ENCODE data around the gene SUFU. TPM values are rescaled to one million over a fixed set of nuclear protein-coding genes. Genes with fewer than 3 reads are reported as not detected.

SUFU gene
- total RNA-seq, 1 experiment from 2014 or later: 10.6 TPM

- peaks cover 59% of the 10 kb centered on the region for H3K4me1 Mint-ChIP-seq (ENCODE audit: low read depth, unreplicated experiment)
- Histone ChIP-seq H3K9me3 (no peaks in the 10 kb centered on the region), H3K36me3 (ENCODE audit: control insufficient read depth, insufficient read depth, low read length) (no peaks in the 10 kb centered on the region), H3K4me3 (ENCODE audit: low read depth, low read length) (no peak overlapping the region), H3K27me3 (replicated peaks; ENCODE audit: control insufficient read depth, insufficient read depth, low read length) (no peaks in the 10 kb centered on the region), H3K4me1 (peaks cover 38% of the 10 kb centered on the region)
- peak overlapping the region; percentile 88 for H3K27ac Mint-ChIP-seq (ENCODE audit: unreplicated experiment)
- H3K4me3 Mint-ChIP-seq (ENCODE audit: unreplicated experiment): no peak overlapping the region
- CTCF ChIA-PET: interaction anchor here (0.9 to 2.1 kb wide), 5 partner anchors 14 to 44 kb away, joined by 3 to 11 read pairs (median 5); partner anchors contain the start of gene TRIM8
- no TSS peak for BruUV-seq (replicated peaks)
- TF ChIP-seq, protein P1, sequence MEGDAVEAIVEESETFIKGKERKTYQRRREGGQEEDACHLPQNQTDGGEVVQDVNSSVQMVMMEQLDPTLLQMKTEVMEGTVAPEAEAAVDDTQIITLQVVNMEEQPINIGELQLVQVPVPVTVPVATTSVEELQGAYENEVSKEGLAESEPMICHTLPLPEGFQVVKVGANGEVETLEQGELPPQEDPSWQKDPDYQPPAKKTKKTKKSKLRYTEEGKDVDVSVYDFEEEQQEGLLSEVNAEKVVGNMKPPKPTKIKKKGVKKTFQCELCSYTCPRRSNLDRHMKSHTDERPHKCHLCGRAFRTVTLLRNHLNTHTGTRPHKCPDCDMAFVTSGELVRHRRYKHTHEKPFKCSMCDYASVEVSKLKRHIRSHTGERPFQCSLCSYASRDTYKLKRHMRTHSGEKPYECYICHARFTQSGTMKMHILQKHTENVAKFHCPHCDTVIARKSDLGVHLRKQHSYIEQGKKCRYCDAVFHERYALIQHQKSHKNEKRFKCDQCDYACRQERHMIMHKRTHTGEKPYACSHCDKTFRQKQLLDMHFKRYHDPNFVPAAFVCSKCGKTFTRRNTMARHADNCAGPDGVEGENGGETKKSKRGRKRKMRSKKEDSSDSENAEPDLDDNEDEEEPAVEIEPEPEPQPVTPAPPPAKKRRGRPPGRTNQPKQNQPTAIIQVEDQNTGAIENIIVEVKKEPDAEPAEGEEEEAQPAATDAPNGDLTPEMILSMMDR (IDR thresholded peaks at IDR 0.05; ENCODE audit: insufficient read depth in 1 of 2, low read depth in 1 of 2, low read length in 1 of 2, severe bottlenecking in 1 of 2, unreplicated experiment in 1 of 2): no peak
- H3K27me3 Mint-ChIP-seq (ENCODE audit: insufficient read depth, unreplicated experiment): no peaks in the 10 kb centered on the region
- peak in 1 of 2 experiments; percentile 38 for DNase-seq
- no peaks in the 10 kb centered on the region for H3K9me3 Mint-ChIP-seq (ENCODE audit: unreplicated experiment)
- POLR2A ChIA-PET: no interaction called here
- intact Hi-C loops (cut with micrococcal nuclease; ENCODE audit: unreplicated experiment): no loop called here
- peaks cover 5% of the 10 kb centered on the region for H3K36me3 Mint-ChIP-seq (ENCODE audit: insufficient read depth, unreplicated experiment)
Observed at GRCh38 chr10:102627736-102628293, 124.0 kb downstream of the SUFU start.

DNA sequence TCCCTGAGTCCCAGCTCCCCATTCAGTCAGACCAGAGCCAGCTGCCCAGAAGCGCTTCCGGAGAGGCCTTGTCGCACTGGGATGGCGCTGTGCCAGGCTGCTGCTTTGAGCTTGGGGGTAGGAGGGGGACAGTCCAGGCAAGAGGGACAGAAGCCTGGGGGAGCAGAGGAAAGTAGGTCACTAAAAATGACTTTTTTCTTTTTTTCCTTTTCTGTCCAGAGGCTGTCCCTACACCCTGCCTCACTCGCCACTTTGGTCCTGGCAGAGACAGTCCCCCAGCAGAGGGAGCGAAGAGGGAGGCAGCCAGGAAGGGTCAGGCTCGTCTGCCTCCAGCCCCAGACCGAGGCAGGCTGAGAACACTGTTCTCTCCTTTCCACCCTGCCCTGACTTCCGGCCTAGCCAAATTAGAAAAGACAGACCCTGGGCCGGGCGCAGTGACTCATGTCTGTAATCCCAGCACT lies 124.7 kb downstream of the SUFU start:
- no TSS peak for BruUV-seq (replicated peaks)
- CTCF ChIA-PET: interaction anchor here (0.9 to 2.1 kb wide), 4 partner anchors 13 to 45 kb away, joined by 3 to 11 read pairs (median 6); partner anchors contain the start of gene TRIM8
- intact Hi-C loops (cut with micrococcal nuclease; ENCODE audit: unreplicated experiment): no loop called here
- no peak overlapping the region for H3K4me3 Mint-ChIP-seq (ENCODE audit: unreplicated experiment)
- POLR2A ChIA-PET: interaction anchor here (0.5 kb wide), 1 partner anchor 16 kb away, joined by 3 read pairs; the partner anchor contains the start of gene TRIM8
- TF ChIP-seq, protein P1 (IDR thresholded peaks at IDR 0.05; ENCODE audit: insufficient read depth in 1 of 2, low read depth in 1 of 2, low read length in 1 of 2, severe bottlenecking in 1 of 2, unreplicated experiment in 1 of 2): no peak
- no peak for DNase-seq
- Histone ChIP-seq H3K36me3 (ENCODE audit: control insufficient read depth, insufficient read depth, low read length) (no peaks in the 10 kb centered on the region), H3K27me3 (replicated peaks; ENCODE audit: control insufficient read depth, insufficient read depth, low read length) (no peaks in the 10 kb centered on the region), H3K4me1 (peaks cover 38% of the 10 kb centered on the region), H3K4me3 (ENCODE audit: low read depth, low read length) (no peak overlapping the region), H3K9me3 (no peaks in the 10 kb centered on the region)
- H3K27me3 Mint-ChIP-seq (ENCODE audit: insufficient read depth, unreplicated experiment): no peaks in the 10 kb centered on the region
- peaks cover 63% of the 10 kb centered on the region for H3K4me1 Mint-ChIP-seq (ENCODE audit: low read depth, unreplicated experiment)
- H3K9me3 Mint-ChIP-seq (ENCODE audit: unreplicated experiment): no peaks in the 10 kb centered on the region
- peak overlapping the region; percentile 88 for H3K27ac Mint-ChIP-seq (ENCODE audit: unreplicated experiment)
- H3K36me3 Mint-ChIP-seq (ENCODE audit: insufficient read depth, unreplicated experiment): peaks cover 5% of the 10 kb centered on the region

DNA sequence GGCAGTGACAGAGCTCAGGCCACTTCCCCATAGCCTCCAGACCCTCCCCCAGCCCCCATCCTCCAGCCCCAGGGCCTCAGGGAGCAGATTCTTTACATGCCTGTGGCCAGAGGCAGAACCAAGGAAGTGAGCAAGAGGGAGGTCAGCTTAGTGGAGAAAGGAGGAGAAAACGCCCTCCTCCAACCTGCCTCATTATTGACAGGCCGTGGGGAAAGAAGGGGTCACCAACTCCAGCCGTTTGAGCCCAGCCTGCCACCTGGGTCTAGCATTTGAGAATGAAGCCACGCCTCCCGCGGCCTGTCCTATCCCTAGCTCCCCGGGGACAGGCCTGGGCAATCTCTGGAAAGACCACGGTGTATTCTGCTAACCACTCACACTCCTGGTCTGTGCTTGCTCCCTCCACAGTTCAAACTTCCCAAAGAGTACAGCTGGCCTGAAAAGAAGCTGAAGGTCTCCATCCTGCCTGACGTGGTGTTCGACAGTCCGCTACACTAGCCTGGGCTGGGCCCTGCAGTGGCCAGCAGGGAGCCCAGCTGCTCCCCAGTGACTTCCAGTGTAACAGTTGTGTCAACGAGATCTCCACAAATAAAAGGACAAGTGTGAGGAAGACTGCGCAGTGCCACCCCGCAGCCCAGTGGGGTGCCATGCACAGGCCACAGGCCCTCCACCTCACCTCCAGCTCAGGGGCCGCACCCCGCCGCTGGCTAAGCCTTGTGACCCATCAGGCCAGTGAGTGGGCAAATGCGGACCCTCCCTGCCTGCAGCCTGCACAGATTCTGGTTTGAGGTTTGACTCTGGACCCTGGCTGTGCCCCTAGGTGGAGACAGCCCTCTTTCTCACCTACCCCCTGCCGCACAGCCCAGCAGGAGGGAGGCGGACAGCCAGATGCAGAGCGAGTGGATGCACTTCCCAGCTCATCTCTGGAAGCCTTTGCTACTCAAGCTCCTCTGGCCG lies 126.2 kb downstream of the SUFU start:
- H3K9me3 Mint-ChIP-seq (ENCODE audit: unreplicated experiment): no peaks in the 10 kb centered on the region
- peak overlapping the region; percentile 25 for H3K4me3 Mint-ChIP-seq (ENCODE audit: unreplicated experiment)
- Histone ChIP-seq H3K9me3 (no peaks in the 10 kb centered on the region), H3K4me3 (ENCODE audit: low read depth, low read length) (no peak overlapping the region), H3K36me3 (ENCODE audit: control insufficient read depth, insufficient read depth, low read length) (no peaks in the 10 kb centered on the region), H3K27me3 (replicated peaks; ENCODE audit: control insufficient read depth, insufficient read depth, low read length) (no peaks in the 10 kb centered on the region), H3K4me1 (peaks cover 44% of the 10 kb centered on the region)
- peaks cover 5% of the 10 kb centered on the region for H3K36me3 Mint-ChIP-seq (ENCODE audit: insufficient read depth, unreplicated experiment)
- CTCF ChIA-PET: interaction anchor here (0.6 to 1.5 kb wide), 6 partner anchors 12 to 127 kb away, joined by 3 to 11 read pairs (median 4); partner anchors contain the start of genes ACTR1A, SUFU and TRIM8
- H3K27ac Mint-ChIP-seq (ENCODE audit: unreplicated experiment): peak overlapping the region; percentile 88
- TF ChIP-seq, protein P1 (IDR thresholded peaks at IDR 0.05; ENCODE audit: insufficient read depth in 1 of 2, low read depth in 1 of 2, low read length in 1 of 2, severe bottlenecking in 1 of 2, unreplicated experiment in 1 of 2): no peak
- H3K4me1 Mint-ChIP-seq (ENCODE audit: low read depth, unreplicated experiment): peaks cover 67% of the 10 kb centered on the region
- POLR2A ChIA-PET: interaction anchor here (0.6 to 1.1 kb wide), 2 partner anchors 12 to 559 kb away, joined by 10 to 12 read pairs; no protein-coding TSS in a partner anchor
- H3K27me3 Mint-ChIP-seq (ENCODE audit: insufficient read depth, unreplicated experiment): no peaks in the 10 kb centered on the region
- DNase-seq: peak; percentile 86 to 92
- intact Hi-C loops (cut with micrococcal nuclease; ENCODE audit: unreplicated experiment): loop anchor here (1.0 kb wide), 2 partner anchors 12 to 31 kb away; no protein-coding TSS in a partner anchor
- BruUV-seq (replicated peaks): TSS peak; percentile 56
